ENCODE data around the gene KIF16B.
"Not testable (repeated sequence)": the region's sequence is repeated elsewhere in the genome, so short reads cannot be mapped to it uniquely, and the experiment has no call there.

The KIF16B gene

GRCh38 chr20:16472045-16472872, 101.0 kb downstream of the KIF16B start:
- DNase-seq = no peak

GRCh38 chr20:16469395-16469905, 103.8 kb downstream of the KIF16B start:
- no peak for DNase-seq

- DNase-seq = no peak
These were observed 110.5 kb downstream of the KIF16B start for GRCh38 chr20:16462711-16463110.

- DNase-seq = no peak
These were observed 114.1 kb downstream of the KIF16B start for GRCh38 chr20:16459019-16459700.

- no peak for DNase-seq
These were observed 115.7 kb downstream of the KIF16B start for GRCh38 chr20:16457514-16457913.

- no peak for DNase-seq
These were observed 117.9 kb downstream of the KIF16B start for GRCh38 chr20:16455324-16455723.

GRCh38 chr20:16451982-16452381, 121.3 kb downstream of the KIF16B start:
- no peak for DNase-seq

GRCh38 chr20:16451001-16451400, 122.2 kb downstream of the KIF16B start:
- DNase-seq = no peak

- DNase-seq = no peak
These were observed 126.3 kb downstream of the KIF16B start for GRCh38 chr20:16446991-16447390.

- DNase-seq = no peak
These were observed 127.0 kb downstream of the KIF16B start for GRCh38 chr20:16446246-16446645.

GRCh38 chr20:16445482-16445881, 127.8 kb downstream of the KIF16B start:
- no peak for DNase-seq

- DNase-seq = no peak
These were observed 129.0 kb downstream of the KIF16B start for GRCh38 chr20:16444057-16444777.

GRCh38 chr20:16441546-16442164, 131.6 kb downstream of the KIF16B start:
- no peak for DNase-seq

GRCh38 chr20:16440686-16441085, 132.6 kb downstream of the KIF16B start:
- DNase-seq = no peak

GRCh38 chr20:16439540-16439939, 133.7 kb downstream of the KIF16B start:
- DNase-seq = not testable (repeated sequence)

- DNase-seq = no peak
These were observed 135.1 kb downstream of the KIF16B start for GRCh38 chr20:16438100-16438499.

- no peak for DNase-seq
These were observed 135.8 kb downstream of the KIF16B start for GRCh38 chr20:16437387-16437996.

GRCh38 chr20:16434062-16434664, 139.1 kb downstream of the KIF16B start:
- DNase-seq = peak; percentile 31

- peak; percentile 12 for DNase-seq
These were observed 140.0 kb downstream of the KIF16B start for GRCh38 chr20:16433293-16433580.

GRCh38 chr20:16432466-16433292, 140.6 kb downstream of the KIF16B start:
- DNase-seq = peak; percentile 19

GRCh38 chr20:16428112-16428511, 145.1 kb downstream of the KIF16B start:
- no peak for DNase-seq

All from right kidney (tissue), 1 donor.